HL-60/S4 treated with retinoic acid at 250 ng/mL for 4 days and 3 days (cell line): ENCODE data around the gene CDR2.
"Not testable (repeated sequence)": the region's sequence is repeated elsewhere in the genome, so short reads cannot be mapped to it uniquely, and the experiment has no call there.

ENCODE experiments used
- in situ Hi-C: fragments of 300-500 bp; cut with MboI; formaldehyde crosslinking; loops from 2 replicates; pipeline ENCODE4 v1.7.0; 2022; ENCODE audit warnings: low sequenced_read_pairs

Gene CDR2

GRCh38 chr16:22379656-22380055 lies 5.2 kb upstream of the CDR2 start:
- in situ Hi-C loops, result no loop called here

GRCh38 chr16:22375963-22376640 lies 1.7 kb upstream of the CDR2 start:
- in situ Hi-C loops, result no loop called here

GRCh38 chr16:22375117-22375962 lies 921 bp upstream of the CDR2 start:
- in situ Hi-C loops, result no loop called here

GRCh38 chr16:22373662-22374310 lies 633 bp downstream of the CDR2 start:
- in situ Hi-C loops, result no loop called here

- in situ Hi-C loops, result no loop called here
These were observed 1.3 kb downstream of the CDR2 start for GRCh38 chr16:22372882-22373661.

GRCh38 chr16:22370038-22370820 lies 4.2 kb downstream of the CDR2 start:
- in situ Hi-C loops, result no loop called here

- in situ Hi-C loops, result no loop called here
These were observed 5.1 kb downstream of the CDR2 start for GRCh38 chr16:22369221-22369811.

GRCh38 chr16:22368200-22368826 lies 6.1 kb downstream of the CDR2 start:
- in situ Hi-C loops, result not testable (repeated sequence)

GRCh38 chr16:22366889-22367288 lies 7.5 kb downstream of the CDR2 start:
- in situ Hi-C loops, result no loop called here

GRCh38 chr16:22366371-22366770 lies 8.0 kb downstream of the CDR2 start:
- in situ Hi-C loops, result no loop called here

- in situ Hi-C loops, result no loop called here
These were observed 10.2 kb downstream of the CDR2 start for GRCh38 chr16:22364241-22364640.

- in situ Hi-C loops, result no loop called here
These were observed 13.3 kb downstream of the CDR2 start for GRCh38 chr16:22360963-22361659.

GRCh38 chr16:22359679-22360078 lies 14.7 kb downstream of the CDR2 start:
- in situ Hi-C loops, result no loop called here

GRCh38 chr16:22358000-22358399 lies 16.4 kb downstream of the CDR2 start:
- in situ Hi-C loops, result no loop called here

GRCh38 chr16:22357635-22357971 lies 16.8 kb downstream of the CDR2 start:
- in situ Hi-C loops, result no loop called here

- in situ Hi-C loops, result no loop called here
These were observed 17.3 kb downstream of the CDR2 start for GRCh38 chr16:22356930-22357634.

GRCh38 chr16:22355487-22355908 lies 18.9 kb downstream of the CDR2 start:
- in situ Hi-C loops, result no loop called here

GRCh38 chr16:22353933-22354541 lies 20.4 kb downstream of the CDR2 start:
- in situ Hi-C loops, result no loop called here
